COR-L47 (cell line): ENCODE measurements around the gene GNE.
"Not testable (repeated sequence)": the region's sequence is repeated elsewhere in the genome, so short reads cannot be mapped to it uniquely, and the experiment has no call there.

Experiments
- DNase-seq: peaks from one replicate; lab custom pipeline; 2025; lab: John Stamatoyannopoulos, UW

The GNE gene

GRCh38 chr9:36258208-36258995, at the start of gene GNE:
GNE (minus strand) TSS chr9:36258448; CDS start chr9:36249355, 9,093 bp downstream.
- DNase-seq: peak; percentile 86

- peak; percentile 2 for DNase-seq
These were observed 48.4 kb upstream of the GNE start for GRCh38 chr9:36306471-36307306.

- not testable (repeated sequence) for DNase-seq
These were observed 46.1 kb upstream of the GNE start for GRCh38 chr9:36304366-36304765.

GRCh38 chr9:36301227-36301626, 43.0 kb upstream of the GNE start:
- DNase-seq: no peak

GRCh38 chr9:36298566-36298965, 40.3 kb upstream of the GNE start:
- DNase-seq: no peak

- no peak for DNase-seq
These were observed 39.5 kb upstream of the GNE start for GRCh38 chr9:36297798-36298197.

GRCh38 chr9:36294996-36295395, 36.7 kb upstream of the GNE start:
- not testable (repeated sequence) for DNase-seq

GRCh38 chr9:36293918-36294317, 35.7 kb upstream of the GNE start:
- DNase-seq: no peak

GRCh38 chr9:36293171-36293570, 34.9 kb upstream of the GNE start:
- DNase-seq: no peak

- no peak for DNase-seq
These were observed 34.4 kb upstream of the GNE start for GRCh38 chr9:36292641-36293040.

- no peak for DNase-seq
These were observed 32.7 kb upstream of the GNE start for GRCh38 chr9:36290996-36291395.

GRCh38 chr9:36289836-36290435, 31.7 kb upstream of the GNE start:
- DNase-seq: no peak

GRCh38 chr9:36288070-36288469, 29.8 kb upstream of the GNE start:
- no peak for DNase-seq

GRCh38 chr9:36286388-36286787, 28.1 kb upstream of the GNE start:
- no peak for DNase-seq

GRCh38 chr9:36284226-36284625, 26.0 kb upstream of the GNE start:
- DNase-seq: no peak

GRCh38 chr9:36282275-36282674, 24.0 kb upstream of the GNE start:
- no peak for DNase-seq

- no peak for DNase-seq
These were observed 22.7 kb upstream of the GNE start for GRCh38 chr9:36280989-36281388.

GRCh38 chr9:36278243-36278642, 20.0 kb upstream of the GNE start:
- DNase-seq: no peak

- no peak for DNase-seq
These were observed 18.5 kb upstream of the GNE start for GRCh38 chr9:36276781-36277181.

GRCh38 chr9:36276254-36276653, 18.0 kb upstream of the GNE start:
- DNase-seq: no peak

GRCh38 chr9:36275060-36275459, 16.8 kb upstream of the GNE start:
- no peak for DNase-seq

GRCh38 chr9:36273354-36273753, 15.1 kb upstream of the GNE start:
- not testable (repeated sequence) for DNase-seq

GRCh38 chr9:36268007-36268427, 9.8 kb upstream of the GNE start:
- DNase-seq: no peak
